Choroid plexus epithelial cell (primary cell): Measurements from ENCODE around the gene CD22.

Experiments used
- DNase-seq: peaks from one replicate; pipeline ENCODE4 v3.0.0-alpha.2; 2010; ENCODE audit warnings: low read depth
- H3K4me3 ChIP-seq: 2 replicates; pipeline ENCODE4 v1.5.1; 2011; ENCODE audit warnings: low read depth, mild to moderate bottlenecking, control low read depth, low read length, moderate library complexity
- CTCF ChIP-seq: conservative IDR thresholded peaks from 2 replicates; pipeline ENCODE4 v1.5.1; 2011; ENCODE audit warnings: low read depth, mild to moderate bottlenecking, control low read depth, inconsistent platforms, low read length, moderate library complexity

CD22 gene

GRCh38 chr19:35347171-35347929 lies 18.4 kb downstream of the CD22 start, which contains the start of gene FFAR1:
Gene FFAR1, plus strand, starts transcription at chr19:35347902. Its CDS starts 3,650 bp downstream, at chr19:35351552.
- no peak for DNase-seq
- TF ChIP-seq CTCF, result no peak
- no peak within 1 kb of the TSS for H3K4me3 ChIP-seq

GRCh38 chr19:35347930-35348298 lies 18.9 kb downstream of the CD22 start:
- no peak overlapping the region for H3K4me3 ChIP-seq
- no peak for DNase-seq
- TF ChIP-seq CTCF, result no peak

- no peak for DNase-seq
- no peak overlapping the region for H3K4me3 ChIP-seq
- no peak for TF ChIP-seq CTCF
These were observed 20.1 kb downstream of the CD22 start for GRCh38 chr19:35348911-35349611.

- no peak for TF ChIP-seq CTCF
- no peak overlapping the region for H3K4me3 ChIP-seq
- DNase-seq, result no peak
These were observed 20.9 kb downstream of the CD22 start for GRCh38 chr19:35349614-35350521.

GRCh38 chr19:35350591-35350990 lies 21.6 kb downstream of the CD22 start:
- no peak overlapping the region for H3K4me3 ChIP-seq
- no peak for TF ChIP-seq CTCF
- no peak for DNase-seq

- no peak for DNase-seq
- H3K4me3 ChIP-seq, result no peak overlapping the region
- no peak for TF ChIP-seq CTCF
These were observed 22.6 kb downstream of the CD22 start for GRCh38 chr19:35351411-35352176.
